GM18868 (cell line): ENCODE measurements around the gene SEPTIN8.
A peak's percentile ranks its signal among the peaks of the same experiment; 100 is the strongest.

Source experiments
- ATAC-seq: cut with Tn5 transposase; IDR thresholded peaks from one replicate; pipeline ENCODE4 v1.9.1; 2021; ENCODE audit warnings: mild to moderate bottlenecking, moderate library complexity; ENCODE audit not compliant: unreplicated experiment

Gene SEPTIN8, protein sequence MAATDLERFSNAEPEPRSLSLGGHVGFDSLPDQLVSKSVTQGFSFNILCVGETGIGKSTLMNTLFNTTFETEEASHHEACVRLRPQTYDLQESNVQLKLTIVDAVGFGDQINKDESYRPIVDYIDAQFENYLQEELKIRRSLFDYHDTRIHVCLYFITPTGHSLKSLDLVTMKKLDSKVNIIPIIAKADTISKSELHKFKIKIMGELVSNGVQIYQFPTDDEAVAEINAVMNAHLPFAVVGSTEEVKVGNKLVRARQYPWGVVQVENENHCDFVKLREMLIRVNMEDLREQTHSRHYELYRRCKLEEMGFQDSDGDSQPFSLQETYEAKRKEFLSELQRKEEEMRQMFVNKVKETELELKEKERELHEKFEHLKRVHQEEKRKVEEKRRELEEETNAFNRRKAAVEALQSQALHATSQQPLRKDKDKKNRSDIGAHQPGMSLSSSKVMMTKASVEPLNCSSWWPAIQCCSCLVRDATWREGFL

DNA sequence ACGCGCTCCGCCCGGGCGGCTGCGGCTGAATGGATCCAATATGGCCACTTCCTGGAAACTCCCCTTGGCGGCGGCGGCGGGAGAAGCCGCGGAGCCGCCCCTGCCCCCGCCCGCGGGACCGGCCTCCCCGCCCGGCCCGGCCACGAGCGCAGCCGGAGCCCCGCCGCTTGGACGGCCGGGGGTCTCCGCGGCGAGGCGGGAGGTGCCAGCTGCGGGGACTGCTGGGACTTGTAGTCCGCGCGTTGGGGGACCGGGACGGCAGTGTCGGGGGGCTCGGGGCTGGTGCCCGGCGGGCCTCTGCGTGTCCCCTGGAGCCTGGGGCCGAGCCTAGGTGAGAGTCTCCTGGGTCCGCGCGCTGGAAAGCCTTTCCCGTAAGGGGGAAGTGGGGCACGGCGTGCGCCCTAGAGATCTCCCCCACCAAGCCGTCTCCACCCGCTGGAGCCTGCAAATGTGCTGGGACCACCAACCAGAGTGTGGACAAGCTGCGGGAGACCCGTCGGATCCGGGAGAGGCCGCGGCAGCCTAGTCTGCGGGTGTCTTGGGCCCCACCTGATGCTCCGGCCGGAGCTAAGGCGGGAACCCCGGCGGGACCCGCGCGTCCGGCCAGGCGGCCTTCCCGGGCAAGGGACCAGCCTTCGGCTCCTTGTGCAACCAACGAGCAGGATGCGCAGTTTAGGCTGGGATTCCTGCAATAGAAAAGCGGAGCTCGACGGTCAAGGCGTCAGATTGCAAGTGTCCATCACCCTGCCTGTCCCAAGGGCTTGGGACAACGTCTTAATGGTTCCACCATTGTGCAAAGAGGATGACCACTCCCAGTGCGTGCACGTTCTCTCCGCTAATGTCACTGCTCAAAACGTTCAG lies at the start of gene SEPTIN8:
Gene SEPTIN8, minus strand, starts transcription at position 31 of the 861 bp plus-strand sequence. CDS start 102 bp downstream, outside the sequence.
- ATAC-seq, result peak; percentile 61

DNA sequence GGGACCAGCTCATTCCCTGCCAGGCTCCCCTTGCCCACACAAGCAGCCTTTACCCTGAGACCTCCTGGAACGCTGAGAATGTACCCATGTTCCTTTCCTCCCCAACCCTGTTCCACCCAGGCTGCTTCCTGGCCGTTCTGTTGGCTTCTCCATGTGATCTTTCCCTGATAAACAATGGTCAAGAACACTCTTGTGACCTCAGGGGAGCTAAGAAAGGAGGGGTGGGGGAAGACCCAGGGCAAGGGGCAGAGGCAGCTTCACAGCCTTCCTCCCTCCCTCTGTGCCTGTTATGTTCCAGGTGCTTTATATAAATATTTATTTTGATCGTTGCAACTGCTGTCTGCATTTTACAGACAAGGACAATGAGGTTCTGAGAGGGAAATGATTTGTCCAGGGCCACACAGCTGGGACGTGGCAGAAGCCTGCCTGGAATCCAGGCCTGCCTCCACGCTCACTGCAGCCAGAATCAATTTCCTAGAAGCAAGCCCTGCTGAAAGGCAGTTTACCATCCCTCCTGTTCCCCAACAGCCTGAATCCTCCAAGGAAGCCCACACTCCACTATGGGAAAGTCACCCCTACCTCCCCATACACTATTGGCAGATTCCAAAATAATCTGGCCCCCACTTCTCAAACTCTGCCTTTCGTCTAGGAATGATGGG lies 49.5 kb upstream of the SEPTIN8 start:
- ATAC-seq, result no peak

GRCh38 chr5:132825834-132826391 lies 48.9 kb upstream of the SEPTIN8 start:
- no peak for ATAC-seq

- no peak for ATAC-seq
These were observed 48.2 kb upstream of the SEPTIN8 start for GRCh38 chr5:132825033-132825833.

- no peak for ATAC-seq
These were observed 47.4 kb upstream of the SEPTIN8 start for GRCh38 chr5:132824426-132824825.

DNA sequence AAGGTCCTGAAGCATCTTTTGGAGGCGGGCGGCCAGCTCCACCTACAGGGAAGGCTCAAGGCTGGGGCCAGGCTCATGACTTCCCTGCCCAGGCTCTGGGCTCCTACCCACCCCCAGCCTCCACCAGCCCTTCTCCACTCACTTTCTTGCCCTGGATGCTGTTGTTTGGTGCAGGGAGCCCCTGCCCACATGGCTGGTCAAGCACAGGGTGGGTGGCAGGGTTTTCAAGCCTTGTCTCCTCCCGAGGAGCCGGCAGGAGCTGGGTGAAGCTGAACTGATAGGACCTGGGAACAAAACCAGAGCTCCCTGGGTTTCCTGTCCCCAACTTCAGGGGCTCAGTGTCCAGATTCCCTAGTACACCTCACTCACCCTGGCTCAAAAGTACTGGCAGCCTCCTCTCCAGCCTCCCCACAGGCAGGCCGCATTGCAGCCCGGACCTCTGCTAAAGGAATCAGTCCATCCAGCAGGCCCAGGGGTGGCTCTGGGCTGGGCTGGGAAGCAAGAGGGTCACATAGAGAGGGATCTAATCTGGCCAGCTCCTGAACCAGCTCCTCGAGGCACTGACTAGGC lies 46.5 kb upstream of the SEPTIN8 start:
- no peak for ATAC-seq

GRCh38 chr5:132822650-132823480 lies 45.8 kb upstream of the SEPTIN8 start:
- no peak for ATAC-seq

DNA sequence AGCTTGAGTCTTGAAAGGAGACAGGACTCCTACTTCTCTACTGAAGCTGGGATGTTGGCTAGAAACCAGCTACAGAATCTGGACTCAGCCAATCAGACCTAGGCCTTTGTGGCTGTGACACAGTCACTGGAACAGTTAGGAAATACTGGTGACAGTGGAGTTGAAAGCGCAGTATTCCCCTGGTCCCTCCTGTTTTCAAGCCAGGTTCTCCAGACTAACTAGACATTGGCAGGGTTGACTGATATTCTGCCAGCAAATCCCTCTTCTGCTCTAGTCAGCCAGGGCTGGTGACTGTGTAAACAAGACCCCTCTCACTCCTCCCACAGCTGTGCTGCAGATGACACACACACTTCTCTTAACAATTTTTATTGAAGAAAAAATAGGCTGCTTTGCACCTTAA lies 44.8 kb upstream of the SEPTIN8 start:
- no peak for ATAC-seq

DNA sequence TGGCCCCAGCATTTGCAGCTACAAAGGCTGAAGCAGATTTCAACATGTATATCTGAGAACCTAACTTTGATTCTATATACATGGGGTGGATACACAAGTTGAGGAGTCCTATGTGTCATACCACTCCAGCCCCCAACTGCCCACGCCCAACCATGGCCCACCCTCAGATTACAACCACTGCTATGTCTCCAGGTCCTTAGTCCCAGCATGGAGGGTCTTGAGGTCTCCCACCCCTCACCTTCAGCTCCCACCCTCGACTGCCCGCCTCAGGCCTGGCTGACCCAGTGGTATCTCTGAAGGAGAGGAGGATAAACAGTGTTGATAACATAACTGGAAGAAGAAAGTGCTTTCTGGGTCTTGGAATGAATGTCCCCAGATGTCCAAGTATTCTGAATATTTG lies 44.3 kb upstream of the SEPTIN8 start:
- no peak for ATAC-seq

GRCh38 chr5:132820162-132820754 lies 43.2 kb upstream of the SEPTIN8 start:
- ATAC-seq, result peak; percentile 64

DNA sequence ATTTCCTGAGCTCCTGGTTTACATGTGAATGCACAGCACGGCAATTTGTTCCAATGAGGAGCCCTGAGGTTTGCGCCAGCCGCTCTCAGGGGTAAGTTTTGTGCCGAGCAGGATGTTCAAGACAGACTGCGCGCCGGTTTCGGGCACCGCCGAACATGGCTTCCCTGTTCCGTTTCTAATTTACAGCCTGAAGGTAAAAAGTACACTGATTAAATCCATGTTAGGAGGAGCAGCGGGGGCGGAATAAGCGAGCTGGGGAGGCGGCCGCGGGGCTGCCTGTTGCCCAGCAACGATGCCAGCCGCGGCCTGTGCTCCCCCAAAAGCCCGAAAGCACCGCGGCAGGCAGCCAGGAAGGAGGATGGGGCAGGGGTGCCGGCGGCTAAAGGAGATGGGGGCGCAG lies 42.4 kb upstream of the SEPTIN8 start:
- no peak for ATAC-seq

DNA sequence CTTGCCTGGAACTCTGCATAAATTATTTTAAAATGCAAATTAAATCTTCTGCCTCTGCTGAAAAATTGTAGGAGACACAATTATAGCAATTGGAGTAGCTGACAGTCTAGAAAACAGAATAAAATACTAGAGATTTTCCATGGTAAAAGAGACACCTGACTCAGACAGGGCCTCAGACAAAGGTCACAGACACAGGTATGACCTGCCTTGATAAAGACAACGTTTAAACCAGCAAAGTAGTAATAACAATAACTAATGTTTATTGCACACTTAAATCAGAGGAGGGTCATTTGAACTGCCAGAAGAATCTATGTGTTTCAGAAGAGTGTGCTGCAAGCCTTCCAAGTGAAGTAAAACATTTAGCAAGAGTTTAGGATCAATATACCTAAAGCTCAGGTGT lies 40.0 kb upstream of the SEPTIN8 start:
- no peak for ATAC-seq

- no peak for ATAC-seq
These were observed 39.5 kb upstream of the SEPTIN8 start for GRCh38 chr5:132816554-132816953.

GRCh38 chr5:132816083-132816482 lies 39.0 kb upstream of the SEPTIN8 start:
- no peak for ATAC-seq

GRCh38 chr5:132815454-132815853 lies 38.4 kb upstream of the SEPTIN8 start:
- no peak for ATAC-seq

DNA sequence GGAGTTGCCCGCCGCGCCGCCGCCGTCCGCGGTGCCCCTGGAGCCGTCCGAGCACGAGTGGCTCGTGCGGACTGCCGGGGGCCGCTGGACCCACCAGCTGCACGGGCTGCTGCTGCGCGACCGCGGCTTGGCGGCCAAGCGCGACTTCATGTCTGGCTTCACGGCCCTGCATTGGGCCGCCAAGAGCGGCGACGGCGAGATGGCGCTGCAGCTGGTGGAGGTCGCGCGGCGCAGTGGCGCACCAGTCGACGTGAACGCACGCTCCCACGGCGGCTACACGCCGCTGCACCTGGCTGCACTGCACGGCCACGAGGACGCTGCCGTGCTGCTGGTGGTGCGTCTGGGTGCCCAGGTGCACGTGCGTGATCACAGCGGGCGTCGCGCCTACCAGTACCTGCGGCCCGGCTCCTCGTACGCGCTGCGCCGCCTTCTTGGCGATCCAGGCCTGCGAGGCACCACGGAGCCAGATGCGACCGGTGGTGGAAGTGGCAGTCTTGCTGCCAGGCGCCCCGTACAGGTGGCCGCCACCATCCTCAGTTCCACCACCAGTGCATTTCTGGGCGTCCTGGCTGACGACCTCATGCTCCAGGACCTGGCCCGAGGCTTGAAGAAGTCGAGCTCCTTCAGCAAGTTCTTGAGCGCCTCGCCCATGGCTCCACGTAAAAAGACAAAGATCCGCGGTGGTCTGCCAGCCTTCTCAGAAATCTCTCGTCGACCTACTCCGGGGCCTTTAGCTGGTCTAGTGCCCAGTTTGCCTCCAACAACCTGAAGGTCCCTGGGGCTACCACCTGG lies 37.7 kb upstream of the SEPTIN8 start:
- no peak for ATAC-seq

DNA sequence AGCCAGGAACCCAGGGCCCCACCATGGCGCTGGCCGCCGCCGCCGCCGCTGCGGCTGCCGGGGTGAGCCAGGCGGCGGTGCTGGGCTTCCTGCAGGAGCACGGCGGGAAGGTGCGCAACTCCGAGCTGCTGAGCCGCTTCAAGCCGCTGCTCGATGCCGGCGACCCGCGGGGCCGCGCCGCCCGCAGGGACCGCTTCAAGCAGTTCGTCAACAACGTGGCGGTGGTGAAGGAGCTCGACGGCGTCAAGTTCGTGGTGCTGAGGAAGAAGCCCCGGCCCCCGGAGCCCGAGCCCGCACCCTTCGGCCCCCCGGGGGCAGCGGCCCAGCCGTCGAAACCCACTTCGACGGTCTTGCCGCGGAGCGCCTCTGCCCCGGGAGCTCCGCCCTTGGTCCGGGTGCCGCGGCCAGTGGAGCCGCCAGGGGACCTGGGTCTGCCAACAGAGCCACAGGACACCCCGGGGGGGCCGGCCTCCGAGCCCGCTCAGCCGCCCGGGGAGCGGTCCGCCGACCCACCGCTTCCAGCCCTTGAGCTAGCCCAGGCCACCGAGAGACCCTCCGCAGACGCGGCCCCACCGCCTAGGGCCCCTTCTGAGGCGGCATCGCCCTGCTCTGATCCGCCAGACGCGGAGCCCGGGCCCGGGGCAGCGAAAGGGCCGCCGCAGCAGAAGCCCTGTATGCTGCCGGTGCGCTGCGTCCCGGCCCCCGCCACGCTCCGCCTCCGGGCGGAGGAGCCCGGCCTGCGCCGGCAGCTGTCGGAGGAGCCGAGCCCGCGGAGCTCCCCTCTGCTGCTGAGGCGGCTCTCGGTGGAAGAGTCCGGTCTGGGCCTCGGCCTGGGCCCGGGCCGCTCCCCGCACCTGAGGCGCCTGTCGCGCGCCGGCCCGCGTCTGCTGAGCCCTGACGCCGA lies 36.8 kb upstream of the SEPTIN8 start:
- ATAC-seq, result no peak
